ENCODE results near the gene GABRD.

DNA sequence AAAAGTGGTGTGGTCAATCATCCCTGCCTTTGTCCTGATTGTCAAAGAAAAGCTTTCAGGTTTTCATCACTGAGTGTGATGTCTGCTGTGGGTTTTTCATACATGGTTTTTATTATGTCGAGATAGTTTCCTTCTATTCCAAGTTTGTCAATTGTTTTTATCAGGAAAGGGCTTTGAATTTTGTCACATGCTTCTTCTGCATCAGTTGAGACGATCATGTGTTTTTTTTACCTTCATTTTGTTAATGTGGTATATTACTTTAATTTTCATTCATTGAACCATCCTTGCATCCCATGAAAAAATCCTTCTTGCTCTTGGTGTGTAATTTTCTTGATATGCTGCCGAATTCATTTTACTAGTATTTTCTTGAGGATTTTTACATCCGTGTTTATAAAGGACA lies 46.6 kb downstream of the GABRD start:
- TF ChIP-seq, protein P1, sequence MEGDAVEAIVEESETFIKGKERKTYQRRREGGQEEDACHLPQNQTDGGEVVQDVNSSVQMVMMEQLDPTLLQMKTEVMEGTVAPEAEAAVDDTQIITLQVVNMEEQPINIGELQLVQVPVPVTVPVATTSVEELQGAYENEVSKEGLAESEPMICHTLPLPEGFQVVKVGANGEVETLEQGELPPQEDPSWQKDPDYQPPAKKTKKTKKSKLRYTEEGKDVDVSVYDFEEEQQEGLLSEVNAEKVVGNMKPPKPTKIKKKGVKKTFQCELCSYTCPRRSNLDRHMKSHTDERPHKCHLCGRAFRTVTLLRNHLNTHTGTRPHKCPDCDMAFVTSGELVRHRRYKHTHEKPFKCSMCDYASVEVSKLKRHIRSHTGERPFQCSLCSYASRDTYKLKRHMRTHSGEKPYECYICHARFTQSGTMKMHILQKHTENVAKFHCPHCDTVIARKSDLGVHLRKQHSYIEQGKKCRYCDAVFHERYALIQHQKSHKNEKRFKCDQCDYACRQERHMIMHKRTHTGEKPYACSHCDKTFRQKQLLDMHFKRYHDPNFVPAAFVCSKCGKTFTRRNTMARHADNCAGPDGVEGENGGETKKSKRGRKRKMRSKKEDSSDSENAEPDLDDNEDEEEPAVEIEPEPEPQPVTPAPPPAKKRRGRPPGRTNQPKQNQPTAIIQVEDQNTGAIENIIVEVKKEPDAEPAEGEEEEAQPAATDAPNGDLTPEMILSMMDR (IDR thresholded peaks at IDR 0.05; ENCODE audit: low read depth, low read length, poor library complexity, severe bottlenecking), result no peak
- TF ChIP-seq EZH2phosphoT487 (IDR thresholded peaks at IDR 0.05; ENCODE audit: borderline replicate concordance, low read length), result no peak
